ENCODE data around the gene ANKRD11. TPM values are rescaled to one million over a fixed set of nuclear protein-coding genes. Genes with fewer than 3 reads are reported as not detected.

Gene ANKRD11
- total and polyA plus RNA-seq, 7 donors: 30.6 to 161 (median 42.8) TPM

- Histone ChIP-seq H3K36me3 (no peaks in the 10 kb centered on the region), H3K27me3 (no peaks in the 10 kb centered on the region), H3K4me3 (no peak overlapping the region), H3K4me1 (peaks cover 0 to 38% (median 33%) of the 10 kb centered on the region in 4 donors), H3K27ac (no peak overlapping the region), H3K9me3 (no peaks in the 10 kb centered on the region)
- intact Hi-C loops (cut with DNase I): no loop called here
- no peak for DNase-seq
- TF ChIP-seq, protein P1, sequence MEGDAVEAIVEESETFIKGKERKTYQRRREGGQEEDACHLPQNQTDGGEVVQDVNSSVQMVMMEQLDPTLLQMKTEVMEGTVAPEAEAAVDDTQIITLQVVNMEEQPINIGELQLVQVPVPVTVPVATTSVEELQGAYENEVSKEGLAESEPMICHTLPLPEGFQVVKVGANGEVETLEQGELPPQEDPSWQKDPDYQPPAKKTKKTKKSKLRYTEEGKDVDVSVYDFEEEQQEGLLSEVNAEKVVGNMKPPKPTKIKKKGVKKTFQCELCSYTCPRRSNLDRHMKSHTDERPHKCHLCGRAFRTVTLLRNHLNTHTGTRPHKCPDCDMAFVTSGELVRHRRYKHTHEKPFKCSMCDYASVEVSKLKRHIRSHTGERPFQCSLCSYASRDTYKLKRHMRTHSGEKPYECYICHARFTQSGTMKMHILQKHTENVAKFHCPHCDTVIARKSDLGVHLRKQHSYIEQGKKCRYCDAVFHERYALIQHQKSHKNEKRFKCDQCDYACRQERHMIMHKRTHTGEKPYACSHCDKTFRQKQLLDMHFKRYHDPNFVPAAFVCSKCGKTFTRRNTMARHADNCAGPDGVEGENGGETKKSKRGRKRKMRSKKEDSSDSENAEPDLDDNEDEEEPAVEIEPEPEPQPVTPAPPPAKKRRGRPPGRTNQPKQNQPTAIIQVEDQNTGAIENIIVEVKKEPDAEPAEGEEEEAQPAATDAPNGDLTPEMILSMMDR (IDR thresholded peaks at IDR 0.05): no peak
- TF ChIP-seq EP300 (IDR thresholded peaks at IDR 0.05): no peak
- TF ChIP-seq POLR2AphosphoS5 (IDR thresholded peaks at IDR 0.05): no peak
- TF ChIP-seq POLR2A (IDR thresholded peaks at IDR 0.05): no peak
- WGBS, 2 donors: 92 to 94% methylated on average over 18 of the region's 18 CpGs
Observed at GRCh38 chr16:89350701-89351380, 139.5 kb downstream of the ANKRD11 start.

GRCh38 chr16:89349947-89350633 lies 140.3 kb downstream of the ANKRD11 start:
- 84 to 92% methylated on average over 8 of the region's 8 CpGs for WGBS, 2 donors
- H3K4me3 ChIP-seq: no peak overlapping the region
- H3K27me3 ChIP-seq: no peaks in the 10 kb centered on the region
- no peaks in the 10 kb centered on the region for H3K9me3 ChIP-seq
- no peaks in the 10 kb centered on the region for H3K36me3 ChIP-seq
- H3K27ac ChIP-seq: no peak overlapping the region
- peaks cover 0 to 45% (median 40%) of the 10 kb centered on the region in 4 donors for H3K4me1 ChIP-seq
- intact Hi-C loops (cut with DNase I): no loop called here
- DNase-seq: no peak
- no peak for TF ChIP-seq POLR2AphosphoS5 (IDR thresholded peaks at IDR 0.05)
- TF ChIP-seq POLR2A (IDR thresholded peaks at IDR 0.05): no peak
- TF ChIP-seq EP300 (IDR thresholded peaks at IDR 0.05): no peak
- TF ChIP-seq, protein P1 (IDR thresholded peaks at IDR 0.05): no peak

DNA sequence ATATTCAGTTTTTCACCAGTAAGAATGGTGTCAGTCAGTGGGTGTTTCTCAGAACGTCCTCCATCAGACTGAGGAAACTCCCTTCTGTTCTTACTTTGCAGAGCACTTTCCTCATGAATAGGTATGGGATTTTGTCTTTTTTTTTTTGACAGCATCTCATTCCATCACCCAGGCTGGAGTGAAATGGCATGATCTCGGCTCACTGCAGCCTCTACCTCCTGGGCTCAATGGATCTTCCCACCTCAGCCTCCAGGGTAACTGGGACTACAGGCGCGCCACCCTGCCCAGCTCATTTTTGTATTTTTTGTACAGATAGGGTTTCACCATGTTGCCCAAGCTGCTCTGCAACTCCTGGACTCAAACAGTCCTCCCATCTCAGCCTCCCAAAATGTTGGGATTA lies 142.6 kb downstream of the ANKRD11 start:
- Histone ChIP-seq H3K27me3 (no peaks in the 10 kb centered on the region), H3K36me3 (no peaks in the 10 kb centered on the region), H3K27ac (no peak overlapping the region), H3K9me3 (no peaks in the 10 kb centered on the region), H3K4me3 (no peak overlapping the region), H3K4me1 (peaks cover 0 to 46% (median 38%) of the 10 kb centered on the region in 4 donors)
- DNase-seq: no peak
- 92 to 94% methylated on average over 4 of the region's 4 CpGs for WGBS, 2 donors
- no peak for TF ChIP-seq EP300 (IDR thresholded peaks at IDR 0.05)
- intact Hi-C loops (cut with DNase I): no loop called here

GRCh38 chr16:89346869-89347268 lies 143.5 kb downstream of the ANKRD11 start:
- TF ChIP-seq, protein P1 (IDR thresholded peaks at IDR 0.05): no peak
- TF ChIP-seq POLR2AphosphoS5 (IDR thresholded peaks at IDR 0.05): no peak
- no peak for TF ChIP-seq EP300 (IDR thresholded peaks at IDR 0.05)
- no peak for TF ChIP-seq POLR2A (IDR thresholded peaks at IDR 0.05)
- Histone ChIP-seq H3K9me3 (no peaks in the 10 kb centered on the region), H3K27ac (no peak overlapping the region), H3K4me3 (no peak overlapping the region), H3K4me1 (peaks cover 0 to 42% (median 31%) of the 10 kb centered on the region in 4 donors), H3K36me3 (no peaks in the 10 kb centered on the region), H3K27me3 (no peaks in the 10 kb centered on the region)
- WGBS, 2 donors: 68 to 77% methylated on average over 9 of the region's 9 CpGs
- intact Hi-C loops (cut with DNase I): no loop called here
- no peak for DNase-seq

DNA sequence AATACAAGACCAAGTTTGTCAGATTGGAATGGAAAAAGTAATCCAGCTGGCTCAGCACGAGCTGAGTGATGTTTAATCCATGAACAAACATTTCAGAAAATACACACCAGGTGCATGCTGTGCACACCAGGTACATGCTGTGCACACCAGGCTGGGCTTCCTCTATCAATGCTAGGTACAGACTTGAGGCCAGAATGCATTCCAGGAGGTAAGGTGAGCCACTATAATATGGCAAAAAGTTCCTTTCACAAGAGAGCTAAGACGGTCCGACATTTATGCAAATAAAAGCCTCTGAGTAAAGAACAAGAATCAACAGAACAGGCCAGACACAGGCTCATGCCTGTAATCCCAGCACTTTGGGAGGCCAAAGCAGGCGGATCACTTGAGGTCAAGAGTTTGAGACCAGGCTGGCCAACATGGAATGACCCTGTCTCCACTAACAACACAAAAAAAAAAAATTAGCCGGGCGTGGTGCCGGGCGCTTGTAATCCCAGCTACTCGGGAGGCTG lies 144.7 kb downstream of the ANKRD11 start:
- Histone ChIP-seq H3K27me3 (no peaks in the 10 kb centered on the region), H3K27ac (peak overlapping the region in 3 of 4 donors; percentile 18 to 43 (median 36)), H3K36me3 (no peaks in the 10 kb centered on the region), H3K4me1 (peaks cover 0 to 52% (median 34%) of the 10 kb centered on the region in 4 donors), H3K4me3 (no peak overlapping the region), H3K9me3 (no peaks in the 10 kb centered on the region)
- intact Hi-C loops (cut with DNase I): no loop called here
- 42 to 68% methylated on average over 9 of the region's 9 CpGs for WGBS, 2 donors
- no peak for TF ChIP-seq POLR2AphosphoS5 (IDR thresholded peaks at IDR 0.05)
- TF ChIP-seq EP300 (IDR thresholded peaks at IDR 0.05): no peak
- no peak for TF ChIP-seq POLR2A (IDR thresholded peaks at IDR 0.05)
- TF ChIP-seq, protein P1 (IDR thresholded peaks at IDR 0.05): no peak
- DNase-seq: no peak
